PC-3 (cell line): ENCODE measurements around the gene DOCK4.
"Not testable (repeated sequence)": the region's sequence is repeated elsewhere in the genome, so short reads cannot be mapped to it uniquely, and the experiment has no call there.

Experiments
- CTCF ChIP-seq: fragments of 300-600 bp; sonication (generic); conservative IDR thresholded peaks from 2 replicates; pipeline ENCODE4 v1.5.1; 2017; ENCODE audit warnings: antibody characterized with exemption, low read depth, mild to moderate bottlenecking, low read length
- EZH2phosphoT487 ChIP-seq: fragments of 300-600 bp; sonication (generic); IDR thresholded peaks from 2 replicates; pipeline ENCODE4 v1.6.1; 2018; ENCODE audit warnings: mild to moderate bottlenecking, antibody characterized with exemption, low read length, borderline replicate concordance

GRCh38 chr7:111917404-111917803, 288.8 kb downstream of the DOCK4 start:
- not testable (repeated sequence) for TF ChIP-seq CTCF, EZH2phosphoT487
